ENCODE data around the gene NDUFA13. TPM values are rescaled to one million over a fixed set of nuclear protein-coding genes. Genes with fewer than 3 reads are reported as not detected.

Gene NDUFA13
- total and polyA plus RNA-seq, 12 donors, result 17.0 to 558 (median 326) TPM

DNA sequence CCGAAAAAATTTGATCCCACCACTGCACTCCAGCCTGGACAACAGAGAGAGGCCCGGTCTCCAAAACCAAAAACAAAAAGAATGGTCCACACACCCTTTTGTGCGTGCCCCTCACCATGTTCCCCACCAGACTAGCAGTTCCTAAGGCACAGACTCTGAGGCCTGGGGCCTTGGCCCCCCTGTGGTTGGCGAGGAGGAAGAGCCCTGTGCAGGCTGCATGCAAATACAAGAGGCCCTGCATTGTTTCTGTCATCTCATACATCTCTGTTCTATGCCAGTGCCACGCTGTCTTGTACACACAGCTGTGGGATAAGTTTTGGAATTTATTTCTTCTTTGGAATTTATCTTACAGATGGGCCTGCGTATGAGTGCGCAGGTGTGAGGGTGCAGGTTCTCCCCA is 8.0 kb downstream of the NDUFA13 start:
- intact Hi-C loops (cut with DNase I), result no loop called here
- WGBS, 4 donors, result 86 to 93% (median 88%) methylated on average over 7 of the region's 7 CpGs
- TF ChIP-seq, protein P1, sequence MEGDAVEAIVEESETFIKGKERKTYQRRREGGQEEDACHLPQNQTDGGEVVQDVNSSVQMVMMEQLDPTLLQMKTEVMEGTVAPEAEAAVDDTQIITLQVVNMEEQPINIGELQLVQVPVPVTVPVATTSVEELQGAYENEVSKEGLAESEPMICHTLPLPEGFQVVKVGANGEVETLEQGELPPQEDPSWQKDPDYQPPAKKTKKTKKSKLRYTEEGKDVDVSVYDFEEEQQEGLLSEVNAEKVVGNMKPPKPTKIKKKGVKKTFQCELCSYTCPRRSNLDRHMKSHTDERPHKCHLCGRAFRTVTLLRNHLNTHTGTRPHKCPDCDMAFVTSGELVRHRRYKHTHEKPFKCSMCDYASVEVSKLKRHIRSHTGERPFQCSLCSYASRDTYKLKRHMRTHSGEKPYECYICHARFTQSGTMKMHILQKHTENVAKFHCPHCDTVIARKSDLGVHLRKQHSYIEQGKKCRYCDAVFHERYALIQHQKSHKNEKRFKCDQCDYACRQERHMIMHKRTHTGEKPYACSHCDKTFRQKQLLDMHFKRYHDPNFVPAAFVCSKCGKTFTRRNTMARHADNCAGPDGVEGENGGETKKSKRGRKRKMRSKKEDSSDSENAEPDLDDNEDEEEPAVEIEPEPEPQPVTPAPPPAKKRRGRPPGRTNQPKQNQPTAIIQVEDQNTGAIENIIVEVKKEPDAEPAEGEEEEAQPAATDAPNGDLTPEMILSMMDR (IDR thresholded peaks at IDR 0.05), result no peak
- TF ChIP-seq POLR2A (IDR thresholded peaks at IDR 0.05), result no peak
- no peak for DNase-seq
- no peaks in the 10 kb centered on the region for H3K27me3 ChIP-seq
- H3K36me3 ChIP-seq (replicated peaks in 1 of 2), result peaks cover 0 to 17% of the 10 kb centered on the region in 2 donors
- no peak overlapping the region for H3K27ac ChIP-seq
- H3K4me1 ChIP-seq (replicated peaks in 1 of 2), result no peaks in the 10 kb centered on the region
- no peak overlapping the region for H3K4me3 ChIP-seq
- H3K9me3 ChIP-seq (replicated peaks in 1 of 3), result no peaks in the 10 kb centered on the region

DNA sequence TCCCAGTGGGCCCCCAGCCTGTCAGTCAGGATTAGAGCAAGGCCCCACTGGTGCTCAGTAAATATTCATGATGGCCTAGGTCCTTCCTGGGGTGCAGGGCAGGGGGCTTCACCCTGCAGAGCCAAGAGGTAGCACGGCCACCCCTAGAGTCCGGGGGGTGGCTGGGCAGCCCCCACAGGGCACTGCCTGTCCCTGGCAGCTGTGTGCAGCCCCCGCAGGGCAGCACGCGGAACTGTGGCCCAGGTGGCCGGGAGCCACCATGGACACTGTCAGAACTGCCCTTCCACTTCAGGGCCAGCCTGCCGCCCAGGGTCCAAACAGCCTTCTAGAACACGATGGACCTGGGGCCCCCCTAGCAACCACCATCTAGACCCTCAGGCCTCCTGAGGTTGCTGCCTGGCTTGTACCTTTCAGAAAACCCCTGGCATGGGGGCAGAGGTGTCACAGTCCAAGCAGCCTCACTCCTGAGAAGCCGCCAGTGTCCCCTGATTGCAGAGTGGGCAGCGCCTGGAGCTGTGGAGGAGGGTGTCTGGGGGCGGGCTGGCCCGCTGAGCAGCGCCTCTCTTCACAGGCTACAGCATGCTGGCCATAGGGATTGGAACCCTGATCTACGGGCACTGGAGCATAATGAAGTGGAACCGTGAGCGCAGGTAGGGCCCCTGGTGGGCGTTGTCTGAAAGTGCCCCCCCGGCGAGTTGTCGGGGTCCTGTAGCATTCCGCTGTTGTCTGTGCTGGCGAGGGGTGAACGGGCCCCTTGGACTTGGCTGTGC is 9.8 kb downstream of the NDUFA13 start:
- intact Hi-C loops (cut with DNase I), result no loop called here
- no peak for TF ChIP-seq POLR2A (IDR thresholded peaks at IDR 0.05)
- TF ChIP-seq, protein P1 (IDR thresholded peaks at IDR 0.05), result no peak
- H3K27me3 ChIP-seq, result no peaks in the 10 kb centered on the region
- DNase-seq, result no peak
- H3K4me1 ChIP-seq (replicated peaks in 1 of 2), result no peaks in the 10 kb centered on the region
- no peak overlapping the region for H3K4me3 ChIP-seq
- H3K36me3 ChIP-seq (replicated peaks in 1 of 2), result peaks cover 0 to 17% of the 10 kb centered on the region in 2 donors
- H3K9me3 ChIP-seq (replicated peaks in 1 of 3), result no peaks in the 10 kb centered on the region
- WGBS, 4 donors, result 86 to 92% (median 89%) methylated on average over 10 to 23 of the region's 23 CpGs
- H3K27ac ChIP-seq, result no peak overlapping the region

DNA sequence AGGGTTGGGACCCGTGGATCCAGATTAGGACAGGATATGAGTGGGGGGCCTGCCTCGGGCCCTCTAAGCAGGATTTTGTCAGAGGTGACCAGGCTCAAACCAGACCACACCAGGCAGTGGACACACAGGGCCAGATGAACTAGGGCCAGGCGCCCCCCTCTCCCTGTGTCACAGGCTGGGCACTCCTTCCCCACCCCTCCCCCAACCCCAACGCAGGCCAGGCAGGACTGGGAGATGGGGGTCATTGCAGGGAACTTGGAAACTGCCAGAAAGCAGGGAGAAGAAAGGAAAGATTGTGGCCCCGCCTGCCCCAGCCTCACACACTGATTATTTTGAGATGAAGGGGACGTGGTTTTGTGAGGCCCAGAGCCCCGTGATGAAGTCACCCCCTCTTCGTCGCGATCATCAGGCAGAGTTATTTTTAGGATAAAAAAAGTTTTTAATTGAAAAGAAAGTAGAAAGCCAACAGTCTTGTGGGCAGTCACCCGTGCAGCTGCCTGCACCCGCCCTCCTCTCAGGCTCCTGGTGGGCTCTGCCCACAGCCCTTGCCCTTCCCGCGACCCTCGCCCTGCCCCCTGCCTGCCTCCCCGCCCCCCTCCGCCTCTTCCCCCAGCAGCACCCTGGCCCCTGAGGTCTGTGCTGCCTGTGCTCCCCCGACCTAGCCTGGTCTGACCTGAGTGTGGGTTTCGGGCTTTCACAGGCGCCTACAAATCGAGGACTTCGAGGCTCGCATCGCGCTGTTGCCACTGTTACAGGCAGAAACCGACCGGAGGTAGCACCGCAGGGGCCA is 10.8 kb downstream of the NDUFA13 start:
- intact Hi-C loops (cut with DNase I), result no loop called here
- peaks cover 0 to 17% of the 10 kb centered on the region in 2 donors for H3K36me3 ChIP-seq (replicated peaks in 1 of 2)
- no peak for DNase-seq
- no peaks in the 10 kb centered on the region for H3K27me3 ChIP-seq
- no peak overlapping the region for H3K4me3 ChIP-seq
- no peaks in the 10 kb centered on the region for H3K9me3 ChIP-seq (replicated peaks in 1 of 3)
- WGBS, 4 donors, result 74 to 83% (median 80%) methylated on average over 14 to 28 of the region's 28 CpGs
- no peaks in the 10 kb centered on the region for H3K4me1 ChIP-seq (replicated peaks in 1 of 2)
- TF ChIP-seq POLR2A (IDR thresholded peaks at IDR 0.05), result no peak
- TF ChIP-seq, protein P1 (IDR thresholded peaks at IDR 0.05), result no peak
- H3K27ac ChIP-seq, result no peak overlapping the region

DNA sequence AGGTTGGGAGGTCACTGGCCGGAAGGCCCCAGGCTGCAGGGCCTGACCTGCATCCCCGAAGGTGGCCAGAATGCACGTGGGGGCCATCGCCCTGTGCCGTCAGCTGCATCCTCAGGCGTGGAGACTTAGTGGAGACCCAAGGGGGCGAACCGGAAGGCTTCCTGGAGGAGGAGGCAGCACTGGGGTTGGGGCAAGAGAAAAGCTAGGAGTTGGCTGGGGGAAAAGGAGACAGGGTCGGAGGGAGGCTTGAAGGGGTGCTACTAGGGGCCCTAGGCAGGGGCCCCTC is 11.3 kb downstream of the NDUFA13 start:
- H3K9me3 ChIP-seq (replicated peaks in 1 of 3), result no peaks in the 10 kb centered on the region
- H3K27me3 ChIP-seq, result no peaks in the 10 kb centered on the region
- TF ChIP-seq, protein P1 (IDR thresholded peaks at IDR 0.05), result no peak
- TF ChIP-seq POLR2A (IDR thresholded peaks at IDR 0.05), result no peak
- H3K27ac ChIP-seq, result no peak overlapping the region
- H3K4me1 ChIP-seq (replicated peaks in 1 of 2), result no peaks in the 10 kb centered on the region
- WGBS, 4 donors, result 92 to 95% (median 93%) methylated on average over 9 of the region's 9 CpGs
- DNase-seq, result no peak
- H3K36me3 ChIP-seq (replicated peaks in 1 of 2), result peaks cover 0 to 17% of the 10 kb centered on the region in 2 donors
- intact Hi-C loops (cut with DNase I), result no loop called here
- no peak overlapping the region for H3K4me3 ChIP-seq
